Heart right ventricle (tissue), 16 donors: Measurements from ENCODE around the gene CFL2. TPM values are rescaled to one million over a fixed set of nuclear protein-coding genes. Genes with fewer than 3 reads are reported as not detected.
A peak's percentile ranks its signal among the peaks of the same experiment; 100 is the strongest.

Experiments used
- ATAC-seq, 8 donors: fragments of 200-7000 bp; cut with Tn5 transposase; one replicate each; pipeline ENCODE4 v1.9.1; 2020; ENCODE audit warnings: mild to moderate bottlenecking in 8 of 8, moderate library complexity in 8 of 8, moderate number of reproducible peaks in 1 of 8
- DNase-seq, 2 donors: peaks; one replicate each; pipeline ENCODE4 v3.0.0-alpha.2; 2020
- H3K27ac ChIP-seq, 10 donors: fragments of 200-600 bp; sonication (generic) in 2 of 10; one replicate each; pipeline versions ENCODE4 v1.5.0 to v1.8.0; 2020 to 2022; ENCODE audit warnings: mild to moderate bottlenecking in 3 of 10
- H3K27me3 ChIP-seq, 7 donors: fragments of 200-600 bp; one replicate each; pipeline ENCODE4 v1.8.0; 2021 to 2022; ENCODE audit warnings: mild to moderate bottlenecking in 2 of 7
- H3K36me3 ChIP-seq, 9 donors: fragments of 200-600 bp; sonication (generic) in 1 of 9; one replicate each; pipeline versions ENCODE4 v1.5.0 to v1.8.0; 2020 to 2022; ENCODE audit warnings: mild to moderate bottlenecking in 2 of 9
- H3K4me1 ChIP-seq, 9 donors: fragments of 200-600 bp; sonication (generic) in 1 of 9; one replicate each; pipeline versions ENCODE4 v1.5.0 to v1.8.0; 2020 to 2022; ENCODE audit warnings: mild to moderate bottlenecking in 4 of 9
- H3K4me3 ChIP-seq, 10 donors: fragments of 200-600 bp; sonication (generic) in 2 of 10; one replicate each; pipeline versions ENCODE4 v1.5.0 to v1.8.0; 2020 to 2022; ENCODE audit warnings: mild to moderate bottlenecking in 7 of 10, moderate library complexity in 2 of 10
- H3K9me3 ChIP-seq, 11 donors: fragments of 200-600 bp in 10 of 11; sonication (generic) in 2 of 11; one replicate each; pipeline versions ENCODE4 v1.5.0 to v1.8.0; 2013 to 2022; ENCODE audit warnings: mild to moderate bottlenecking in 2 of 11, control low read depth in 1 of 11, moderate library complexity in 1 of 11
- WGBS, 2 donors: extraction: QIAGEN DNeasy Blood & Tissue Kit; methylation state at CpG; one replicate each; pipeline ENCODE4 v1.1.7; 2013; ENCODE audit warnings: inconsistent platforms in 1 of 2; 5-methylcytosine and 5-hydroxymethylcytosine counted together
- intact Hi-C, 10 donors: fragments of 100-400 bp; cut with DNase I; formaldehyde crosslinking; loops; one replicate each; pipeline versions ENCODE4 v1.11.1 to v1.14.2; 2022
- polyA plus RNA-seq, 2 donors: library from polyadenylated mRNA; stranded (reverse); fragments of 200-250 nt; gene quantifications; one replicate each; pipeline ENCODE4 v1.2.3, GENCODE V29; 2013
- total RNA-seq, 10 donors: library from RNA; stranded (reverse); fragmentation: NEBNext Ultra II Directional in 3 of 10; extraction: Animal tissue kit (Norgen Biotek cat#: 25700) in 3 of 10; gene quantifications; one replicate each; pipeline versions ENCODE4 v1.2.1 to v1.2.4, GENCODE V29; 2021 to 2023
- TF ChIP-seq, protein P1 (sequence below), 9 donors: fragments of 200-600 bp; sonication (generic) in 2 of 9; IDR thresholded peaks; one replicate each; pipeline versions ENCODE4 v1.5.0 to v1.8.0; 2021 to 2022; ENCODE audit warnings: antibody characterized with exemption in 9 of 9, mild to moderate bottlenecking in 5 of 9, moderate library complexity in 1 of 9
- donor health status: Arrhythmogenic right ventricular cardiomyopathy.
- donor health status: ischemic (EF 13 %, LVEDD 7.1; RV severe dilation, severe dysfunction).
- donor health status: healthy with polysubstance abuse.
- donor health status: DM: no; HTN: yes; CAD: no.
- donor health status: DM: no; HTN: no; CAD: no.
- donor health status: ischemic (EF 25% LVEDD 6.9; RV normal size, moderate dysfunction).
- donor health status: ischemic (EF 25% LVEDD 5.7; RV mildly dilated, moderate dysfunction).
- donor health status: healthy.
- donor health status: DM: yes; HTN: yes; CAD: no.
- donor health status: Ischemic cardiomyopathy.
- donor health status: ischemic (EF 35%, LVEDD 5.7; RV mildly dilated, moderate dysfunction).
- donor health status: nonischemic (EF 11% LVEDD 7.7; RV severe dilation, severe dysfunction).
- donor health status: DM: yes; HTN: yes; CAD: no.
- donor health status: PGD.
- donor health status: ischemic (EF 29% LVEDD 5.4; RV normal size, mild dysfunction).
- donor health status: nonischemic (EF 23%, LVEDD 6.1; RV moderate dilation, normal function).

Gene CFL2
- total and polyA plus RNA-seq, 12 donors = 154 to 918 (median 530) TPM

DNA sequence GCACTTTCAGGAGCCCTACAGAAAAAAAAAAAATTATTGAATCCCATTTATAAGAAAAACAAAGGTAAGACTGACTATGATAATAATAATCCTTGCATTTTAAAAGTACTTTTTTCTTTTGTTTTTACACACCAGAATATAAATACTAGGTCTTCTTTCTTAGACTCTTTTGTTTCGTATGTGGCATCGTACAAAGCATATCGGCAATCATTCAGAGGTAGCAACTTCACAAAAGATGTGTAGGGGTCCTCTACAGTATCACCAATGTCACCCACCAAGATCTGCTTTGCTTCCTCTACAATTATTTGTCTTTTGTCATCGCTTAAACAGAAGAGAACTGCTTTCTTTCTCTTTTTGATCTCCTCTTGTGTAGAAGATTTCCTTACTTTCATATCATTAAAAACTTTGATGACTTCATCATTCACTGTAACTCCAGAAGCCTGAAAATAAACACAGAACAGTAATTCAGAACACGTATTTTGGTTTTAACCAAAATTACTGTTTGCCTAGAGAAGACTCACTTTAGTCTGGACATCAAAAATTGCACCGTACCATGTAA is 1.2 kb downstream of the CFL2 start:
- no peak for DNase-seq
- no peak for ATAC-seq
- Histone ChIP-seq H3K27me3 (no peaks in the 10 kb centered on the region), H3K4me3 (peak overlapping the region in 9 of 10 donors; percentile 78 to 94 (median 88)), H3K9me3 (no peaks in the 10 kb centered on the region), H3K36me3 (peaks cover 0 to 27% (median 4%) of the 10 kb centered on the region in 9 donors), H3K4me1 (peaks cover 0 to 56% (median 38%) of the 10 kb centered on the region in 9 donors), H3K27ac (peak overlapping the region in 9 of 10 donors; percentile 94 to 100 (median 98))
- intact Hi-C loops = loop anchor here in 2 of 10 donors (5.0 to 10.0 kb wide), 2 partner anchors 81 to 778 kb away; partner anchors contain the start of gene SNX6 (in 1 of the 2)
- WGBS, 2 donors = 27 to 39% methylated on average over 6 of the region's 6 CpGs
- TF ChIP-seq, protein P1, sequence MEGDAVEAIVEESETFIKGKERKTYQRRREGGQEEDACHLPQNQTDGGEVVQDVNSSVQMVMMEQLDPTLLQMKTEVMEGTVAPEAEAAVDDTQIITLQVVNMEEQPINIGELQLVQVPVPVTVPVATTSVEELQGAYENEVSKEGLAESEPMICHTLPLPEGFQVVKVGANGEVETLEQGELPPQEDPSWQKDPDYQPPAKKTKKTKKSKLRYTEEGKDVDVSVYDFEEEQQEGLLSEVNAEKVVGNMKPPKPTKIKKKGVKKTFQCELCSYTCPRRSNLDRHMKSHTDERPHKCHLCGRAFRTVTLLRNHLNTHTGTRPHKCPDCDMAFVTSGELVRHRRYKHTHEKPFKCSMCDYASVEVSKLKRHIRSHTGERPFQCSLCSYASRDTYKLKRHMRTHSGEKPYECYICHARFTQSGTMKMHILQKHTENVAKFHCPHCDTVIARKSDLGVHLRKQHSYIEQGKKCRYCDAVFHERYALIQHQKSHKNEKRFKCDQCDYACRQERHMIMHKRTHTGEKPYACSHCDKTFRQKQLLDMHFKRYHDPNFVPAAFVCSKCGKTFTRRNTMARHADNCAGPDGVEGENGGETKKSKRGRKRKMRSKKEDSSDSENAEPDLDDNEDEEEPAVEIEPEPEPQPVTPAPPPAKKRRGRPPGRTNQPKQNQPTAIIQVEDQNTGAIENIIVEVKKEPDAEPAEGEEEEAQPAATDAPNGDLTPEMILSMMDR (IDR thresholded peaks at IDR 0.05) = no peak

DNA sequence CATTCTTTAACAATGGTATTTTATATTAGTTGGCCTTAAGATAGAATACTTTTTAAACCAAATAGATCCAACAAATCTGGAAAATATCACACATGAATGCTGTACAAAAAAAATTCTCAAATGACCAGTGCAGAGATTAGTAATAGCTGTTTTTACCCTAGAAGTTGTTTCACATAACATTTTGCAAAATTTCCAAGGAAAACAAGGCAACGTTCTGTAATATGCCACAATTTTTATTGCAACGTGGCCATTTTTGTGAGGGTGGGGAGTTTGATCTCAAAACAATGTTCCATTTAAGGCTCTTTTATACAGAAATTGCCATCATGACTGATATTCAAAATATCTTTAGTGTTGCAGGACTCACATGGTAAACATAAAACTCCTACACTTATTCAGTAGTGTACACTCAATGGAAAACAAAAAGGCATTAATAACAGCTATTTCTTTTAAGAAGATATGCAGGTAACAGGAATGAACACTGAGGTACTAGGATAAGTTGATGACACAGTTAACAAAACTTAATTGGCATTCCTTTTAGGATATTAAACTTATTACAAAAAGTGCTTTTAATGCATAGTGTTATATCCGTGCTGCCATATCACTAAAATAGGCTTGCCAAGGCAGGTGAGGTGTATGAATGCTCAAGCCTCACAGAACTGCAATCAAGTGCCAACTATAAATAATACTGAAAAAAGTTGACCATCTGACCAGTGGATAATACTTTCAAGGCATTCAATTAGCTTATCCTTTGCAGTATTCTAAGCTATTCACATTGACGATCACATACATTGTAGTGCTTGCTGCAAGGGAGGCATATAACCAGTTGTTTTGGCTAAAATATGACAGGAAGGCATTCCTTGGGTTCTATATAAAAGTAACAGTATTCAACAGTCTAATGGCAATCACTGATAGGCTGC is 2.3 kb downstream of the CFL2 start:
- Histone ChIP-seq H3K36me3 (peaks cover 0 to 27% (median 4%) of the 10 kb centered on the region in 9 donors), H3K4me1 (peaks cover 0 to 56% (median 38%) of the 10 kb centered on the region in 9 donors), H3K4me3 (peak overlapping the region in 8 of 10 donors; percentile 21 to 94 (median 82)), H3K9me3 (no peaks in the 10 kb centered on the region), H3K27me3 (no peaks in the 10 kb centered on the region), H3K27ac (peak overlapping the region in 8 of 10 donors; percentile 43 to 100 (median 98))
- 31 to 52% methylated on average over 4 of the region's 4 CpGs for WGBS, 2 donors
- ATAC-seq (no peak), DNase-seq (no peak)
- intact Hi-C loops = loop anchor here in 2 of 10 donors (5.0 to 10.0 kb wide), 2 partner anchors 80 to 777 kb away; partner anchors contain the start of gene SNX6 (in 1 of the 2)
- TF ChIP-seq, protein P1 (IDR thresholded peaks at IDR 0.05) = no peak

DNA sequence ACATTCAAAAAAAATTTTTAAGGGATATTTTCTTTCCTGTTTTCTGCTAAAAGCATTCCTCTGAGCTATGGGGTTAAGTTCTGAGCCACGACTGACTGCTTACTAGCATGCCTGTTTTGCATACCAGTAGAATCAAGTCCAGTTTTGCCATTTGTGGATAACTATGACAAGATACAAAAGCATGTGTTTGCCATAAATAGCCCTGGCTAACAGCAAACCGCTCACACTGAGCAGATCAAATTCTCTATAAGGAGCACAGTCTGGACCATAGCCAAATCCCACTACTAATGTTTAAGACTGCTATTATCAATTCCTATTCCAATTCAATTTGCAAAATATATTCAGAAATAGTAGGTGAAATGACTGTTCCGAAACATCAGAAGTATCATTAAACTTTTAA is 3.2 kb downstream of the CFL2 start:
- TF ChIP-seq, protein P1 (IDR thresholded peaks at IDR 0.05) = no peak
- peak overlapping the region in 9 of 10 donors; percentile 0 to 94 (median 82) for H3K4me3 ChIP-seq
- H3K4me1 ChIP-seq = peaks cover 0 to 56% (median 38%) of the 10 kb centered on the region in 9 donors
- no peaks in the 10 kb centered on the region for H3K9me3 ChIP-seq
- intact Hi-C loops = loop anchor here in 2 of 10 donors (5.0 to 10.0 kb wide), 2 partner anchors 79 to 776 kb away; partner anchors contain the start of gene SNX6 (in 1 of the 2)
- H3K27ac ChIP-seq = peak overlapping the region; percentile 5 to 100 (median 98)
- no peaks in the 10 kb centered on the region for H3K27me3 ChIP-seq
- peaks cover 0 to 27% (median 4%) of the 10 kb centered on the region in 9 donors for H3K36me3 ChIP-seq
- 31 to 44% methylated on average over 3 of the region's 3 CpGs for WGBS, 2 donors
- DNase-seq (peak in 1 of 2 donors; percentile 33), ATAC-seq (peak in 5 of 8 donors; percentile 24 to 68 (median 56))

DNA sequence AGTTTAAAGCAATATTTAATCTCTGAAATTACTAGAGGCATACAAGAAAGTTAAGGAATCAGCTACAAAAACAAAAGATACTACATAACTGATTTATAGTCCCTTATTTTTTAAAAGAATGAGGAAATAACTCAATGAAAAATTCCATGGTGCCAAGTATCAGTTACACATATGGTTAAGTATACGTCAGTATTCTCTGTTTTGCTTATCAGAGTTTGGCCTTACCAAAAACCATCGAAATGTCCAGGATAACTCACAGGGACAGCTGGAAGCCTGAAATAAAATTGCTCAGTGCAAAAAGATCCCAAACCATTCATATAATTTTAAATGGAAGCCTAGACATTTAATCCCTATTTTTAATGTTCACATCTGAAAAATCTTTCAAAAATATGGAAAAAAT is 3.6 kb downstream of the CFL2 start:
- TF ChIP-seq, protein P1 (IDR thresholded peaks at IDR 0.05) = no peak
- Histone ChIP-seq H3K27me3 (no peaks in the 10 kb centered on the region), H3K36me3 (peaks cover 0 to 27% (median 4%) of the 10 kb centered on the region in 9 donors), H3K4me1 (peaks cover 0 to 56% (median 38%) of the 10 kb centered on the region in 9 donors), H3K9me3 (no peaks in the 10 kb centered on the region), H3K27ac (peak overlapping the region; percentile 5 to 100 (median 98)), H3K4me3 (peak overlapping the region in 9 of 10 donors; percentile 0 to 94 (median 82))
- ATAC-seq (no peak), DNase-seq (no peak)
- 26 to 39% methylated on average over 2 of the region's 2 CpGs for WGBS, 2 donors
- intact Hi-C loops = loop anchor here in 2 of 10 donors (5.0 to 10.0 kb wide), 2 partner anchors 78 to 776 kb away; partner anchors contain the start of gene SNX6 (in 1 of the 2)
